IPS DF 6.9 (cell line): ENCODE results near the gene VPS11.
A peak's percentile ranks its signal among the peaks of the same experiment; 100 is the strongest.

Source experiments
- DNase-seq: peaks from one replicate; pipeline ENCODE4 v3.0.0-alpha.2; 2013; ENCODE audit warnings: low read depth, low spot score
- H3K27ac ChIP-seq: one replicate; pipeline ENCODE4 v1.5.1; 2013; ENCODE audit warnings: low read length, control low read depth
- H3K27me3 ChIP-seq: 2 replicates; pipeline ENCODE4 v1.6.1; 2013; ENCODE audit warnings: mild to moderate bottlenecking, low read length; ENCODE audit not compliant: control insufficient read depth, insufficient read depth
- H3K36me3 ChIP-seq: 2 replicates; pipeline ENCODE4 v1.6.1; 2013; ENCODE audit warnings: low read length; ENCODE audit not compliant: control insufficient read depth, insufficient read depth
- H3K4me1 ChIP-seq: 2 replicates; pipeline ENCODE4 v1.6.1; 2013; ENCODE audit warnings: low read length; ENCODE audit not compliant: control insufficient read depth, insufficient read depth
- H3K4me3 ChIP-seq: 2 replicates; pipeline ENCODE4 v1.5.1; 2013; ENCODE audit warnings: mild to moderate bottlenecking, low read length
- H3K9me3 ChIP-seq: 2 replicates; pipeline ENCODE4 v1.6.1; 2013; ENCODE audit warnings: low read length, inconsistent platforms; ENCODE audit not compliant: control insufficient read depth, insufficient read depth
- WGBS: extraction: QIAGEN DNeasy Blood & Tissue Kit; methylation state at CpG from one replicate; pipeline ENCODE4 v1.1.7; 2013; ENCODE audit warnings: mixed read lengths, missing lambda C conversion rate; ENCODE audit not compliant: insufficient read length, insufficient coverage; 5-methylcytosine and 5-hydroxymethylcytosine counted together

Gene VPS11

GRCh38 chr11:119091966-119092879 lies 24.6 kb downstream of the VPS11 start:
- Histone ChIP-seq H3K27ac (no peak overlapping the region), H3K4me3 (no peak overlapping the region; the same call in 1 of the 2 replicates), H3K27me3 (no peaks in the 10 kb centered on the region), H3K9me3 (no peaks in the 10 kb centered on the region), H3K36me3 (peaks cover 20% of the 10 kb centered on the region), H3K4me1 (peaks cover 2% of the 10 kb centered on the region; the same call in 1 of the 2 replicates)
- DNase-seq, result no peak
- no CpG with 5 or more reads among the region's 13 CpGs for WGBS

- H3K36me3 ChIP-seq, result peaks cover 24% of the 10 kb centered on the region
- no peaks in the 10 kb centered on the region for H3K9me3 ChIP-seq
- no peak for DNase-seq
- H3K27ac ChIP-seq, result no peak overlapping the region
- no peaks in the 10 kb centered on the region for H3K27me3 ChIP-seq
- H3K4me1 ChIP-seq, result peaks cover 2% of the 10 kb centered on the region; the same call in 1 of the 2 replicates
- no CpG with 5 or more reads among the region's 12 CpGs for WGBS
- peak overlapping the region; percentile 86; the same call in 1 of the 2 replicates for H3K4me3 ChIP-seq
Measured at GRCh38 chr11:119092880-119093842, 25.5 kb downstream of the VPS11 start.

- no CpG with 5 or more reads among the region's 81 CpGs for WGBS
Measured at GRCh38 chr11:119093942-119094815, 26.6 kb downstream of the VPS11 start.

GRCh38 chr11:119094816-119095065 lies 27.1 kb downstream of the VPS11 start:
- H3K27me3 ChIP-seq, result no peaks in the 10 kb centered on the region
- DNase-seq, result no peak
- H3K9me3 ChIP-seq, result no peaks in the 10 kb centered on the region
- H3K27ac ChIP-seq, result no peak overlapping the region
- peaks cover 2% of the 10 kb centered on the region; the same call in 1 of the 2 replicates for H3K4me1 ChIP-seq
- H3K4me3 ChIP-seq, result peak overlapping the region; percentile 86
- H3K36me3 ChIP-seq, result peaks cover 24% of the 10 kb centered on the region
- WGBS, result no CpG with 5 or more reads among the region's 19 CpGs

More at GRCh38 chr11:119093942-119094815, 26.6 kb downstream of the VPS11 start:
- H3K9me3 ChIP-seq, result no peaks in the 10 kb centered on the region
- H3K4me1 ChIP-seq, result peaks cover 2% of the 10 kb centered on the region; the same call in 1 of the 2 replicates
- DNase-seq, result no peak
- peaks cover 24% of the 10 kb centered on the region for H3K36me3 ChIP-seq
- H3K4me3 ChIP-seq, result peak overlapping the region; percentile 86
- no peak overlapping the region for H3K27ac ChIP-seq
- no peaks in the 10 kb centered on the region for H3K27me3 ChIP-seq

- Histone ChIP-seq H3K9me3 (no peaks in the 10 kb centered on the region), H3K4me1 (peaks cover 2% of the 10 kb centered on the region; the same call in 1 of the 2 replicates), H3K36me3 (peaks cover 24% of the 10 kb centered on the region), H3K4me3 (peak overlapping the region; percentile 86), H3K27me3 (no peaks in the 10 kb centered on the region), H3K27ac (no peak overlapping the region)
- WGBS, result no CpG with 5 or more reads among the region's 79 CpGs
- peak; percentile 99 for DNase-seq
Measured at GRCh38 chr11:119095066-119095880, 27.7 kb downstream of the VPS11 start.

- Histone ChIP-seq H3K4me1 (peaks cover 3% of the 10 kb centered on the region; the same call in 1 of the 2 replicates), H3K27ac (no peak overlapping the region), H3K27me3 (no peaks in the 10 kb centered on the region), H3K9me3 (no peaks in the 10 kb centered on the region), H3K4me3 (no peak overlapping the region), H3K36me3 (peaks cover 9% of the 10 kb centered on the region; the same call in 1 of the 2 replicates)
- no CpG with 5 or more reads among the region's 6 CpGs for WGBS
- no peak for DNase-seq
Measured at GRCh38 chr11:119099711-119100110, 32.1 kb downstream of the VPS11 start.

GRCh38 chr11:119100246-119100970 lies 32.8 kb downstream of the VPS11 start:
- Histone ChIP-seq H3K36me3 (peaks cover 9% of the 10 kb centered on the region; the same call in 1 of the 2 replicates), H3K27me3 (no peaks in the 10 kb centered on the region), H3K9me3 (no peaks in the 10 kb centered on the region), H3K4me1 (peaks cover 3% of the 10 kb centered on the region; the same call in 1 of the 2 replicates), H3K4me3 (peak overlapping the region; percentile 53; the same call in 1 of the 2 replicates), H3K27ac (no peak overlapping the region)
- WGBS, result no CpG with 5 or more reads among the region's 11 CpGs
- DNase-seq, result no peak

GRCh38 chr11:119100994-119101758 lies 33.6 kb downstream of the VPS11 start:
- peaks cover 3% of the 10 kb centered on the region; the same call in 1 of the 2 replicates for H3K4me1 ChIP-seq
- peak overlapping the region; percentile 53 for H3K4me3 ChIP-seq
- no peak overlapping the region for H3K27ac ChIP-seq
- H3K36me3 ChIP-seq, result peaks cover 9% of the 10 kb centered on the region; the same call in 1 of the 2 replicates
- no peak for DNase-seq
- H3K9me3 ChIP-seq, result no peaks in the 10 kb centered on the region
- H3K27me3 ChIP-seq, result no peaks in the 10 kb centered on the region
- WGBS, result no CpG with 5 or more reads among the region's 29 CpGs
